ENCODE results near the gene RNASE4. TPM values are rescaled to one million over a fixed set of nuclear protein-coding genes. Genes with fewer than 3 reads are reported as not detected.
"Not testable (repeated sequence)": the region's sequence is repeated elsewhere in the genome, so short reads cannot be mapped to it uniquely, and the experiment has no call there.

The RNASE4 gene
- total RNA-seq, 1 experiment from 2014 or later: 4.6 TPM

GRCh38 chr14:20659813-20660395, 24.5 kb upstream of the RNASE4 start:
- H3K9me3 ChIP-seq (replicated peaks): no peaks in the 10 kb centered on the region
- no peaks in the 10 kb centered on the region; the same call in 1 of the 2 replicates for H3K27me3 ChIP-seq (replicated peaks)
- no peaks in the 10 kb centered on the region for H3K36me3 ChIP-seq
- no peak overlapping the region for H3K4me3 ChIP-seq
- no peak for DNase-seq (ENCODE audit: low read depth in 1 of 2, low spot score in 2 of 2)
- H3K27ac ChIP-seq: no peak overlapping the region
- H3K4me1 ChIP-seq (replicated peaks): no peaks in the 10 kb centered on the region

GRCh38 chr14:20661197-20661596, 23.2 kb upstream of the RNASE4 start:
- no peaks in the 10 kb centered on the region for H3K9me3 ChIP-seq (replicated peaks)
- DNase-seq (ENCODE audit: low read depth in 1 of 2, low spot score in 2 of 2): no peak
- no peaks in the 10 kb centered on the region for H3K4me1 ChIP-seq (replicated peaks)
- H3K27ac ChIP-seq: no peak overlapping the region
- no peak overlapping the region for H3K4me3 ChIP-seq
- H3K36me3 ChIP-seq: no peaks in the 10 kb centered on the region
- no peaks in the 10 kb centered on the region; the same call in 1 of the 2 replicates for H3K27me3 ChIP-seq (replicated peaks)

GRCh38 chr14:20662968-20663732, 21.2 kb upstream of the RNASE4 start:
- peak; percentile 35 to 69 for DNase-seq (ENCODE audit: low read depth in 1 of 2, low spot score in 2 of 2)
- Histone ChIP-seq H3K4me3 (no peak overlapping the region), H3K27me3 (replicated peaks) (peaks cover 2% of the 10 kb centered on the region; the same call in 1 of the 2 replicates), H3K27ac (no peak overlapping the region), H3K9me3 (replicated peaks) (no peaks in the 10 kb centered on the region), H3K36me3 (no peaks in the 10 kb centered on the region), H3K4me1 (replicated peaks) (no peaks in the 10 kb centered on the region)

GRCh38 chr14:20666400-20666961, 17.9 kb upstream of the RNASE4 start:
- H3K27ac ChIP-seq; DNase-seq (ENCODE audit: low read depth in 1 of 2, low spot score in 2 of 2); H3K36me3 ChIP-seq; H3K27me3 ChIP-seq (replicated peaks); H3K4me3 ChIP-seq; H3K4me1 ChIP-seq (replicated peaks); H3K9me3 ChIP-seq (replicated peaks): not testable (repeated sequence)

GRCh38 chr14:20667957-20668356, 16.4 kb upstream of the RNASE4 start:
- DNase-seq (ENCODE audit: low read depth in 1 of 2, low spot score in 2 of 2): no peak
- H3K36me3 ChIP-seq: no peaks in the 10 kb centered on the region
- no peak overlapping the region for H3K27ac ChIP-seq
- no peaks in the 10 kb centered on the region for H3K4me1 ChIP-seq (replicated peaks)
- H3K27me3 ChIP-seq (replicated peaks): peaks cover 2% of the 10 kb centered on the region; the same call in 1 of the 2 replicates
- no peak overlapping the region for H3K4me3 ChIP-seq
- no peaks in the 10 kb centered on the region for H3K9me3 ChIP-seq (replicated peaks)

GRCh38 chr14:20668969-20669368, 15.4 kb upstream of the RNASE4 start:
- no peaks in the 10 kb centered on the region for H3K9me3 ChIP-seq (replicated peaks)
- no peak overlapping the region for H3K27ac ChIP-seq
- DNase-seq (ENCODE audit: low read depth in 1 of 2, low spot score in 2 of 2): no peak
- H3K36me3 ChIP-seq: no peaks in the 10 kb centered on the region
- peaks cover 2% of the 10 kb centered on the region; the same call in 1 of the 2 replicates for H3K27me3 ChIP-seq (replicated peaks)
- H3K4me3 ChIP-seq: no peak overlapping the region
- H3K4me1 ChIP-seq (replicated peaks): no peaks in the 10 kb centered on the region

- no peak overlapping the region for H3K27ac ChIP-seq
- H3K9me3 ChIP-seq (replicated peaks): no peaks in the 10 kb centered on the region
- H3K4me1 ChIP-seq (replicated peaks): no peaks in the 10 kb centered on the region
- no peaks in the 10 kb centered on the region for H3K36me3 ChIP-seq
- no peak overlapping the region for H3K4me3 ChIP-seq
- H3K27me3 ChIP-seq (replicated peaks): no peaks in the 10 kb centered on the region
- DNase-seq (ENCODE audit: low read depth in 1 of 2, low spot score in 2 of 2): no peak
These were observed 12.6 kb upstream of the RNASE4 start for GRCh38 chr14:20671597-20672283.

GRCh38 chr14:20675669-20676068, 8.7 kb upstream of the RNASE4 start:
- Histone ChIP-seq H3K36me3 (no peaks in the 10 kb centered on the region), H3K27me3 (replicated peaks) (no peaks in the 10 kb centered on the region), H3K9me3 (replicated peaks) (no peaks in the 10 kb centered on the region), H3K4me3 (no peak overlapping the region), H3K27ac (no peak overlapping the region), H3K4me1 (replicated peaks) (peaks cover 4% of the 10 kb centered on the region)
- DNase-seq (ENCODE audit: low read depth in 1 of 2, low spot score in 2 of 2): no peak

GRCh38 chr14:20676072-20676471, 8.3 kb upstream of the RNASE4 start:
- no peak for DNase-seq (ENCODE audit: low read depth in 1 of 2, low spot score in 2 of 2)
- H3K36me3 ChIP-seq: no peaks in the 10 kb centered on the region
- no peaks in the 10 kb centered on the region for H3K9me3 ChIP-seq (replicated peaks)
- H3K27me3 ChIP-seq (replicated peaks): no peaks in the 10 kb centered on the region
- no peak overlapping the region for H3K4me3 ChIP-seq
- peaks cover 7% of the 10 kb centered on the region for H3K4me1 ChIP-seq (replicated peaks)
- no peak overlapping the region for H3K27ac ChIP-seq

GRCh38 chr14:20679907-20680306, 4.5 kb upstream of the RNASE4 start:
- Histone ChIP-seq H3K27ac (no peak overlapping the region), H3K27me3 (replicated peaks) (no peaks in the 10 kb centered on the region), H3K9me3 (replicated peaks) (no peaks in the 10 kb centered on the region), H3K4me1 (replicated peaks) (peaks cover 8% of the 10 kb centered on the region), H3K4me3 (no peak overlapping the region), H3K36me3 (no peaks in the 10 kb centered on the region; the same call in 1 of the 2 replicates)
- no peak for DNase-seq (ENCODE audit: low read depth in 1 of 2, low spot score in 2 of 2)

GRCh38 chr14:20680363-20680762, 4.0 kb upstream of the RNASE4 start:
- no peak overlapping the region for H3K27ac ChIP-seq
- H3K27me3 ChIP-seq (replicated peaks): no peaks in the 10 kb centered on the region
- no peak for DNase-seq (ENCODE audit: low read depth in 1 of 2, low spot score in 2 of 2)
- H3K4me3 ChIP-seq: no peak overlapping the region; the same call in 1 of the 2 replicates
- peaks cover 13% of the 10 kb centered on the region for H3K4me1 ChIP-seq (replicated peaks)
- H3K9me3 ChIP-seq (replicated peaks): no peaks in the 10 kb centered on the region
- H3K36me3 ChIP-seq: no peaks in the 10 kb centered on the region; the same call in 1 of the 2 replicates

GRCh38 chr14:20680843-20681347, 3.5 kb upstream of the RNASE4 start:
- H3K27me3 ChIP-seq (replicated peaks): no peaks in the 10 kb centered on the region
- no peak for DNase-seq (ENCODE audit: low read depth in 1 of 2, low spot score in 2 of 2)
- peaks cover 16% of the 10 kb centered on the region for H3K4me1 ChIP-seq (replicated peaks)
- H3K36me3 ChIP-seq: no peaks in the 10 kb centered on the region; the same call in 1 of the 2 replicates
- no peak overlapping the region for H3K27ac ChIP-seq
- no peaks in the 10 kb centered on the region for H3K9me3 ChIP-seq (replicated peaks)
- H3K4me3 ChIP-seq: peak overlapping the region; percentile 65

- Histone ChIP-seq H3K36me3 (no peaks in the 10 kb centered on the region; the same call in 1 of the 2 replicates), H3K27ac (peak overlapping the region; percentile 90), H3K4me3 (peak overlapping the region; percentile 65), H3K9me3 (replicated peaks) (no peaks in the 10 kb centered on the region), H3K4me1 (replicated peaks) (peaks cover 16% of the 10 kb centered on the region), H3K27me3 (replicated peaks) (no peaks in the 10 kb centered on the region)
- peak; percentile 84 to 94 for DNase-seq (ENCODE audit: low read depth in 1 of 2, low spot score in 2 of 2)
These were observed 2.8 kb upstream of the RNASE4 start for GRCh38 chr14:20681348-20682126.
